Neuronal stem cell (in vitro differentiated cells): ENCODE measurements around the gene DCTN3.

ENCODE experiments used
- DNase-seq: peaks from one replicate; pipeline ENCODE4 v3.0.0-alpha.2; 2013; ENCODE audit warnings: low spot score
- H2AFZ ChIP-seq: one replicate; pipeline ENCODE4 v1.6.1; 2013; ENCODE audit warnings: mild to moderate bottlenecking, low read length, inconsistent platforms
- H2AK5ac ChIP-seq: 2 replicates; pipeline ENCODE4 v1.6.1; 2013; ENCODE audit warnings: low read depth, mild to moderate bottlenecking, inconsistent platforms, low read length, moderate library complexity, mixed read lengths
- H2BK120ac ChIP-seq: 2 replicates; pipeline ENCODE4 v1.6.1; 2013; ENCODE audit warnings: low read depth, mild to moderate bottlenecking, inconsistent platforms, low read length, moderate library complexity, mixed read lengths
- H2BK12ac ChIP-seq: one replicate; pipeline ENCODE4 v1.6.1; 2013; ENCODE audit warnings: low read length, inconsistent platforms
- H2BK15ac ChIP-seq: 2 replicates; pipeline ENCODE4 v1.6.1; 2013; ENCODE audit warnings: mild to moderate bottlenecking, low read length, inconsistent platforms, mixed read lengths
- H2BK5ac ChIP-seq: one replicate; pipeline ENCODE4 v1.6.1; 2013; ENCODE audit warnings: inconsistent platforms, mild to moderate bottlenecking, low read length, moderate library complexity
- H3K14ac ChIP-seq: one replicate; pipeline ENCODE4 v1.6.1; 2013; ENCODE audit warnings: low read length, inconsistent platforms
- H3K18ac ChIP-seq: 2 replicates; pipeline ENCODE4 v1.6.1; 2013; ENCODE audit warnings: low read length, inconsistent platforms
- H3K23ac ChIP-seq: 2 replicates; pipeline ENCODE4 v1.6.1; 2013; ENCODE audit warnings: low read depth, mild to moderate bottlenecking, mixed read lengths, low read length, inconsistent platforms; ENCODE audit not compliant: poor library complexity
- H3K27ac ChIP-seq: replicated peaks from 3 replicates; pipeline ENCODE4 v1.5.1; 2013; ENCODE audit warnings: low read length, inconsistent platforms
- H3K27me3 ChIP-seq, 3 experiments: 2 replicates each; pipeline ENCODE4 v1.6.1; 2013; ENCODE audit warnings: low read length in 3 of 3, mild to moderate bottlenecking in 2 of 3, inconsistent platforms in 1 of 3, low read depth in 1 of 3, mixed read lengths in 1 of 3, moderate library complexity in 1 of 3; ENCODE audit not compliant: control insufficient read depth in 3 of 3, insufficient read depth in 3 of 3
- H3K36me3 ChIP-seq, 2 donors: replicated peaks in 1 of 2; 2 replicates each; pipeline ENCODE4 v1.6.1; 2013; ENCODE audit warnings: low read length in 2 of 2; ENCODE audit not compliant: control insufficient read depth in 2 of 2, insufficient read depth in 2 of 2
- H3K4ac ChIP-seq: 2 replicates; pipeline ENCODE4 v1.6.1; 2013; ENCODE audit warnings: inconsistent platforms, mild to moderate bottlenecking, low read length, moderate library complexity
- H3K4me1 ChIP-seq, 2 donors: 1 replicate in 1 of 2; 2 replicates in 1 of 2; pipeline ENCODE4 v1.6.1; 2013; ENCODE audit warnings: low read length in 2 of 2, low read depth in 1 of 2; ENCODE audit not compliant: control insufficient read depth in 2 of 2, insufficient read depth in 1 of 2
- H3K4me2 ChIP-seq: one replicate; pipeline ENCODE4 v1.6.1; 2013; ENCODE audit warnings: mild to moderate bottlenecking, low read length, inconsistent platforms; ENCODE audit not compliant: insufficient read depth, poor library complexity, severe bottlenecking
- H3K4me3 ChIP-seq, 2 donors: 2 replicates each; pipeline ENCODE4 v1.5.1; 2013; ENCODE audit warnings: low read length in 2 of 2, mild to moderate bottlenecking in 2 of 2, inconsistent platforms in 1 of 2, moderate library complexity in 1 of 2
- H3K79me1 ChIP-seq: one replicate; pipeline ENCODE4 v1.6.1; 2013; ENCODE audit warnings: low read depth, mild to moderate bottlenecking, inconsistent platforms, low read length, moderate library complexity
- H3K9ac ChIP-seq: one replicate; pipeline ENCODE4 v1.6.1; 2013; ENCODE audit warnings: mild to moderate bottlenecking, low read depth, low read length, inconsistent platforms; ENCODE audit not compliant: poor library complexity
- H3K9me3 ChIP-seq, 2 donors: replicated peaks in 1 of 2; 2 replicates each; pipeline versions ENCODE3 to v1.6.1; 2013; ENCODE audit warnings: low read length in 2 of 2, mild to moderate bottlenecking in 2 of 2, inconsistent platforms in 1 of 2, low read depth in 1 of 2, mixed read lengths in 1 of 2, moderate library complexity in 1 of 2; ENCODE audit not compliant: control insufficient read depth in 2 of 2, insufficient read depth in 1 of 2
- H4K8ac ChIP-seq: one replicate; pipeline ENCODE4 v1.6.1; 2013; ENCODE audit warnings: low read depth, mild to moderate bottlenecking, inconsistent platforms, low read length, moderate library complexity
- H4K91ac ChIP-seq: one replicate; pipeline ENCODE4 v1.6.1; 2013; ENCODE audit warnings: low read length, low read depth, mild to moderate bottlenecking, inconsistent platforms; ENCODE audit not compliant: poor library complexity
- WGBS, 2 donors: extraction: QIAGEN DNeasy Blood & Tissue Kit; methylation state at CpG; one replicate each; pipeline ENCODE4 v1.1.7; 2013; ENCODE audit warnings: missing lambda C conversion rate in 2 of 2, mixed read lengths in 1 of 2; ENCODE audit not compliant: insufficient read length in 2 of 2, insufficient replicate concordance in 1 of 2; ENCODE audit errors: extremely low coverage in 2 of 2; 5-methylcytosine and 5-hydroxymethylcytosine counted together

Gene DCTN3

DNA sequence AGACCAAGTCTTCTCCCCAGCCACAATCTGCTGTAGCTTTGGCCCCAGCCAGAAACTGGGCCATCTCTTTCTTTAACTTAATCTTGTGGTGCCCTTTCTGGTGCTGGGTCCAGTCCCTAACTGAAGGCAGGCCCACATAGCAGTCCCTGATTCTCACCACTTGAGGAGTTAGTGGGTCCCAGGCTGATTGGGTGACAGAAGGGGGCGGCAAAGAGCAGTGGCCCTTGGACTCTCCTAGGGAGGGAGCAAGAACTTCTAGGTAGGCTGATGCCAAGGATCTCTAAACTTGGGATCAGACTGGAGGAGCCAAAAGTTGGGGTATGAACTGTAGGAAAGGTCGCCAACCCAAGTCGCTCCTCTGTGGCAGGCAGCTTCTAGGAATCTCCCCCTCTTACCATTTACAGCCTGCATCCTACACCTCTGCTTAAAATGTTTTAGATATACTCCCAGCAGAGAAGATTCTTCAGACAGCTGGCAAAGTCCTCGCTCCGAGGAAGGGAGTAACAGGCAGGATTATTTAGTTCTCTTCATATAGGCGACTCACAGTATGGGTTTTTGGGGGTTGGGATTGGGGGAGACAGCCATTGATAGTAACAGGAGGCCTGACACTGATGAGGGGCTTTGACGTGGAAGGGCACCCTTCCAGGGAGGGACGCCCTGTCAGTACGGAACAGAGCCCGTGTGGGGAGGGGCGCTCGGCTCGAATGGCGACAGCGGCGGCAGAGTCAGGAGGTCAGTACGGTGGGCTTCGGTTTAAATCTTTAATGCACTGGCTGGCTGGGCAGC, 44.2 kb upstream of the DCTN3 start:
- H2BK15ac ChIP-seq: peak overlapping the region; percentile 12
- H3K4me1 ChIP-seq: peaks cover 0 to 7% of the 10 kb centered on the region in 2 donors
- H3K4me3 ChIP-seq: peak overlapping the region; percentile 76 to 84
- H3K27ac ChIP-seq: no peak overlapping the region
- no peak overlapping the region for H3K4ac ChIP-seq
- peak overlapping the region; percentile 67 for H3K23ac ChIP-seq
- peak overlapping the region; percentile 93 for H3K9ac ChIP-seq
- no peak overlapping the region for H4K8ac ChIP-seq
- H3K18ac ChIP-seq: peak overlapping the region; percentile 92
- H4K91ac ChIP-seq: no peak overlapping the region
- H3K9me3 ChIP-seq: peaks cover 0 to 4% of the 10 kb centered on the region in 2 donors
- H2BK12ac ChIP-seq: no peak overlapping the region
- peak overlapping the region; percentile 89 for H2AFZ ChIP-seq
- peak overlapping the region; percentile 94 for H3K4me2 ChIP-seq
- peak; percentile 62 for DNase-seq
- H3K79me1 ChIP-seq: peaks cover 5% of the 10 kb centered on the region
- peak overlapping the region; percentile 87 for H2BK5ac ChIP-seq
- H2AK5ac ChIP-seq: no peak overlapping the region
- H2BK120ac ChIP-seq: peak overlapping the region; percentile 66
- peaks cover 11 to 12% of the 10 kb centered on the region in 2 donors for H3K36me3 ChIP-seq
- no peak overlapping the region for H3K14ac ChIP-seq
- H3K27me3 ChIP-seq: no peaks in the 10 kb centered on the region
- no CpG with 5 or more reads among the region's 18 CpGs for WGBS, 2 donors

DNA sequence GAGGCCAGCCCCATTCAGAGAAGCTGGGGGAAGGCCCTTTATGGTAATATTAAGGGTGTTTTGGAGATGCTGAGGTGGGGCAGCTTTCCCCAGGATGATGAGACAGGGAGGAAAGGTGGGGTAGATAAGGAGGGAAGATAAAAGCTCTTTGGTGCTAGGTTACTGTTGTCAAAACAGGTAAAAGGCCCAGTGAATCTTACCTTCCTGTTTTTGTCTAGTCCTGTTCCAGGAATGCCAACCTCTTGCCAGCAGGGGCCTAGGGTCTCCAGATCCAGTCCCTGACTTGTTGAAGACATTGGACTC, 43.0 kb upstream of the DCTN3 start:
- no peak overlapping the region for H3K4ac ChIP-seq
- no peak overlapping the region for H2BK12ac ChIP-seq
- peak overlapping the region; percentile 23 for H2BK15ac ChIP-seq
- H3K23ac ChIP-seq: no peak overlapping the region
- peaks cover 0 to 7% of the 10 kb centered on the region in 2 donors for H3K4me1 ChIP-seq
- H4K91ac ChIP-seq: no peak overlapping the region
- no peak overlapping the region for H4K8ac ChIP-seq
- H3K9me3 ChIP-seq: no peaks in the 10 kb centered on the region
- H3K79me1 ChIP-seq: peaks cover 2% of the 10 kb centered on the region
- no peak overlapping the region for H3K4me2 ChIP-seq
- no peak overlapping the region for H2AFZ ChIP-seq
- no peak overlapping the region for H3K14ac ChIP-seq
- no peak overlapping the region for H3K4me3 ChIP-seq
- peak overlapping the region; percentile 27 for H2AK5ac ChIP-seq
- peaks cover 5% of the 10 kb centered on the region in 2 donors for H3K36me3 ChIP-seq
- no peak for DNase-seq
- H3K27ac ChIP-seq: no peak overlapping the region
- H3K9ac ChIP-seq: no peak overlapping the region
- no peak overlapping the region for H2BK5ac ChIP-seq
- H2BK120ac ChIP-seq: no peak overlapping the region
- no peaks in the 10 kb centered on the region for H3K27me3 ChIP-seq
- H3K18ac ChIP-seq: no peak overlapping the region

DNA sequence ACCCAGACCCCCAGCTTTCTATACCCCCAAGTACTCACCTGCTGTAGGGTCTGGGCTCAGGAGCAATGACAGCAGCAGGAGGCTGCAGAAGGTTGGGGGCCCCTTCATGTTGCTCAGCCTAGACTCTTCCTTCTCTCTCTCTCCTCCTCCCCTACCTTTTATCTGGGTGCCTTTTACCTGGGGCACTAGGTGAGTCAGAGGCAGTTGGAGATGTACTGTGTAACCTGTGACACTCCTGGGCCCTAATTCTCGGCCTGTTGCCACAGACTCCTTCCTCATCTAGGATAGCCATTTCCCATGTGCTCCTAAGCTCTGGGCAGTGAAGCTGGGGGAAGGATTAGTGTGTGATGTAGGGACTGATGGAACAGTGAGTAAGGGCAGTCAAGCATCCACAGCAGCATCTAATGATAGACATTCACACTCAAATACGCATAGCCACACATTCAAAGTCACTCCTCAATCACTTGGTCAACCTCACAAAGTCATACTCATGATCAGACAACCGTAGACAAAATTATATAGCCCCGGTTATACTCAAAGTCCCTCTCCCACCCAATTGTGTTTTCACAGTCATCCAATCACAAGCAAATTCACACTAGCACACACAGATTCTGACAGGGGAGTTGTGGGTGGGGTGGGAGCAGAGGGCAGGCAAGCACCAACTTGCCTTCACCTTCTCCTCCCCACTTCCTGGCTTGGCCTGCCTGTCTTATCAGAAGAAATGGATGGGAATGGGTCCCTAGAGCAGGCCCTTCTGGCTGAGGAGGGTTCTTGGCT, 42.4 kb upstream of the DCTN3 start, which contains the start of gene CCL27:
Gene CCL27 (minus strand): TSS at position 132 of the 777 bp plus-strand sequence. CDS start 24 bp downstream, at position 108.
- H3K9ac ChIP-seq: no peak within 1 kb of the TSS
- H3K9me3 ChIP-seq: no peaks in the 10 kb centered on the region
- no peak within 1 kb of the TSS for H3K4me2 ChIP-seq
- no peak within 1 kb of the TSS for H2AFZ ChIP-seq
- H2BK12ac ChIP-seq: no peak within 1 kb of the TSS
- no peak within 1 kb of the TSS for H3K14ac ChIP-seq
- WGBS, 2 donors: no CpG with 5 or more reads among the region's 4 CpGs
- no peak within 1 kb of the TSS for H3K23ac ChIP-seq
- peaks cover 0 to 7% of the 10 kb centered on the region in 2 donors for H3K4me1 ChIP-seq
- H4K8ac ChIP-seq: no peak within 1 kb of the TSS
- no peak within 1 kb of the TSS for H2BK120ac ChIP-seq
- H2BK5ac ChIP-seq: no peak within 1 kb of the TSS
- H3K79me1 ChIP-seq: no peaks in the 10 kb centered on the region
- H3K27me3 ChIP-seq: no peaks in the 10 kb centered on the region
- no peak for DNase-seq
- no peak within 1 kb of the TSS for H3K4ac ChIP-seq
- H3K27ac ChIP-seq: no peak within 1 kb of the TSS
- H3K18ac ChIP-seq: no peak within 1 kb of the TSS
- H4K91ac ChIP-seq: no peak within 1 kb of the TSS
- peaks cover 0 to 4% of the 10 kb centered on the region in 2 donors for H3K36me3 ChIP-seq
- peak within 1 kb of the TSS; percentile 23 for H2BK15ac ChIP-seq
- no peak within 1 kb of the TSS for H3K4me3 ChIP-seq
- H2AK5ac ChIP-seq: peak within 1 kb of the TSS; percentile 27

DNA sequence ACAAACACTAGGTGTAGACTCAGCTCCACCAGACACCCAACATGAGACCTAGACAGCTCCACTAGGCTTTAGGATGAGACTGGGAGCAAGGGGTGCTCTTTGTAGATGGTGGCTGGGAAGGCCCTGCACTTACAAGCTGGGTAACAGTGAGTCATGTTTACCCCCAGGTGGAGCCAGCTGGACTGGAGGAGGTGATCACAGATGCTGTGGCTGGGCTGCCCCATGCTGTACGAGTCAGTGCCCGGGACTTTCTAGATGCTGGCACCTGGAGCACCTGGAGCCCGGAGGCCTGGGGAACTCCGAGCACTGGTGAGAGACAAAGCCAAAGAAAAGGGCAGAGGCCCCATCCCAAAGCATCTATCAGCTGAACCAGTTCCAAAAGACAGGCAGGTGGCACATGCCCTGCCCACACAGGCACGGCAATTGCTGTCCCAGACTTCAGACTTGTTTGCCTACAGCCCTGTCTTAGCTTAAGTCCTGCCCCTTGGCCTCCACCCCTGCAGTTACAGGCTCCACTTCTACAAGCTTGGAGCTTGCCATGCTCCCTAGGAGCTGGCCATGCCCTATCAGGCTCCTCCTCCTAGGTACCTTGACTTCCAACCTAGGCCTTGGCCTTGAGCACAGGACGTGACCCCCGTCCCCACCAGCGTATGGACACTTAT, 39.4 kb upstream of the DCTN3 start:
- Histone ChIP-seq H3K14ac (no peak overlapping the region), H2BK12ac (no peak overlapping the region), H3K18ac (no peak overlapping the region), H3K27me3 (no peaks in the 10 kb centered on the region), H3K79me1 (no peaks in the 10 kb centered on the region), H4K91ac (no peak overlapping the region), H2BK15ac (no peak overlapping the region), H3K9ac (no peak overlapping the region), H2AK5ac (no peak overlapping the region), H3K23ac (no peak overlapping the region), H2AFZ (no peak overlapping the region), H3K4me2 (no peak overlapping the region), H2BK120ac (no peak overlapping the region), H3K9me3 (no peaks in the 10 kb centered on the region), H3K4me3 (peak overlapping the region in 1 of 2 donors; percentile 47), H4K8ac (no peak overlapping the region), H3K4ac (no peak overlapping the region), H3K4me1 (peaks cover 0 to 3% of the 10 kb centered on the region in 2 donors), H2BK5ac (peak overlapping the region; percentile 63), H3K36me3 (no peaks in the 10 kb centered on the region), H3K27ac (no peak overlapping the region)
- no CpG with 5 or more reads among the region's 8 CpGs for WGBS, 2 donors
- no peak for DNase-seq
